ENCODE results near the gene PAIP1. TPM values are rescaled to one million over a fixed set of nuclear protein-coding genes. Genes with fewer than 3 reads are reported as not detected.

PAIP1 gene
- total RNA-seq, 1 donor from 2014 or later = 105 TPM

DNA sequence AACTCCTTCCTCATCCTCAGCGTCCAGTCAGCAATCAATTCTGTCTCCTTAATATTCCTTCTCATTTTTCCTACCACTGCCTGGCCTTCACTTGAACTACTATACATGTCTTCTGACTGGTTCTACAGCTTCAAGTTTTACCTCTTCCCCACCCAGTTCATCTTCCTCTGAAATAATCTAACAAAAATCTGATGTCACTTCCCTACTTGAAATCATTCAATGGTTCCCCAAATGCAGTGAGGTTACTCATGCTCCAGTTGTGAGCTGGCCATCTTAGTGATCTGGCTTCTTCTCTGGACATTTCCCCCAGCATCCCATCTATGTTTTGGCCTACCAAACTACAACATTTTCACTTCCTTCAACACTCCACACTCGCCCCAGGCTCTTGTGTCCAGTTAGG is 58.3 kb downstream of the PAIP1 start:
- DNase-seq (ENCODE audit: low spot score) = no peak
- Mint-ChIP-seq H3K27me3 (ENCODE audit: low read depth) (no peaks in the 10 kb centered on the region), H3K4me1 (ENCODE audit: low read depth) (no peaks in the 10 kb centered on the region), H3K9me3 (ENCODE audit: low read depth) (no peaks in the 10 kb centered on the region), H3K36me3 (ENCODE audit: low read depth) (no peaks in the 10 kb centered on the region), H3K27ac (ENCODE audit: unreplicated experiment) (no peak overlapping the region), H3K4me3 (ENCODE audit: unreplicated experiment) (no peak overlapping the region)
- no peak for TF ChIP-seq CTCF (IDR thresholded peaks at IDR 0.05)

DNA sequence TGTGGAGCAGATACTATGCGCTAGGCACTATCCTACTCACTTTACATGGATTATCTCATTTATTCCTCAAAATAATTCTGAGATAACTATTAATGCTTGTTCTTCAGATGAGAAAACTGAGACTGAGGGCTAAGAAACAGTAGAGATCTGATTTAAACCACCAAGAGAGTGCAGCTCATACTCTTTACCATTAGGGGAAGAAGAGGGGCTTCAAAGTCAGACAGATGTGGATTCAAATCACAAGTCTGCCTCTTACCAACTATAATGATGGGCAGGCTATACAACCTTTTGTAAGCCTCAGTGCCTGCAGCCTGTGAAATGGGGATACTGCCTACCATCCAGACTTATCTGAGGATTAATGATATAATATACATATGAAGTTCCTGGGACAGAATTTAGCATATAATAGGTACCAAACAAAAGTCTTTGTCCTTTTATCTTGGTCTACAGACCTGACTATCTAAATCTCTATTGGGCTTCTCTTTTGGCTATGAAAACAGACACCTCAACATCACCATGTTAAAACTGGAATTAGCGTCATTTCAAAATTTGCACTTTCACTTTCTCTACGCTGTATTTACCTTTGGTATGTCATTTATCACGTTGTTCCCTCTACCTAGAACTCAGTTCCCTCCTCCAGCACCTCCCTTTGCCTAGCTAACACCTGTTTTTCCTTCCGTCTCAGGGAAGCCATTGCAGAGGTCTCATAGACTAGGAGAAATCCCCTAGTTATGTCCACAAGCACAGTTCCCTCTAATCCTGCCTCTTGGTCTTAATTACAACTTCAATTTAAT is 59.4 kb downstream of the PAIP1 start:
- Mint-ChIP-seq H3K36me3 (ENCODE audit: low read depth) (no peaks in the 10 kb centered on the region), H3K4me1 (ENCODE audit: low read depth) (no peaks in the 10 kb centered on the region), H3K27me3 (ENCODE audit: low read depth) (no peaks in the 10 kb centered on the region), H3K4me3 (ENCODE audit: unreplicated experiment) (no peak overlapping the region), H3K9me3 (ENCODE audit: low read depth) (no peaks in the 10 kb centered on the region), H3K27ac (ENCODE audit: unreplicated experiment) (no peak overlapping the region)
- no peak for DNase-seq (ENCODE audit: low spot score)
- no peak for TF ChIP-seq CTCF (IDR thresholded peaks at IDR 0.05)

DNA sequence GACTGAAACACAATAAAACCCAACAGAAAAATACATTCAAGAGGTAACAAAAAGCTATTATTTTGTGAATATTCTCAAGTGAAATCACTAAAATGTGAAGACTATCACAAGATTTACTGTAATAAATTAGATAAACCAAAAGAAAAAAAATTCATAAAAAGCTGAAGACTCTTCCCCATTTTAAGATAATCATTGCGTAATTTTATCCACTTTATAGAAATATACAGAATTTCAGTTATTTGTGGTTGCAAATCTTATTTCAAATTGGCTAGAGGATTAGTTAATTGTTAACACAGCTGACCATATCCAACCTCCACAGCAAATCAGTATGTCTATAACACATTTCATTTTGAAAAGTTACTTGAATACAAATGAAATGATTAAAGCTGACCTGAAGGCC is 65.6 kb downstream of the PAIP1 start:
- Mint-ChIP-seq H3K4me1 (ENCODE audit: low read depth) (no peaks in the 10 kb centered on the region), H3K9me3 (ENCODE audit: low read depth) (no peaks in the 10 kb centered on the region), H3K27ac (ENCODE audit: unreplicated experiment) (no peak overlapping the region), H3K36me3 (ENCODE audit: low read depth) (no peaks in the 10 kb centered on the region), H3K27me3 (ENCODE audit: low read depth) (no peaks in the 10 kb centered on the region), H3K4me3 (ENCODE audit: unreplicated experiment) (no peak overlapping the region)
- no peak for TF ChIP-seq CTCF (IDR thresholded peaks at IDR 0.05)
- DNase-seq (ENCODE audit: low spot score) = no peak

- no peak for TF ChIP-seq CTCF (IDR thresholded peaks at IDR 0.05)
- Mint-ChIP-seq H3K27ac (ENCODE audit: unreplicated experiment) (no peak overlapping the region), H3K27me3 (ENCODE audit: low read depth) (no peaks in the 10 kb centered on the region), H3K36me3 (ENCODE audit: low read depth) (no peaks in the 10 kb centered on the region), H3K4me1 (ENCODE audit: low read depth) (peaks cover 30% of the 10 kb centered on the region), H3K4me3 (ENCODE audit: unreplicated experiment) (no peak overlapping the region), H3K9me3 (ENCODE audit: low read depth) (no peaks in the 10 kb centered on the region)
- no peak for DNase-seq (ENCODE audit: low spot score)
These were observed 70.5 kb downstream of the PAIP1 start for GRCh38 chr5:43486353-43486752.

- H3K27ac Mint-ChIP-seq (ENCODE audit: unreplicated experiment) = peak overlapping the region; percentile 100
- no peaks in the 10 kb centered on the region for H3K36me3 Mint-ChIP-seq (ENCODE audit: low read depth)
- H3K27me3 Mint-ChIP-seq (ENCODE audit: low read depth) = no peaks in the 10 kb centered on the region
- no peak overlapping the region for H3K4me3 Mint-ChIP-seq (ENCODE audit: unreplicated experiment)
- no peaks in the 10 kb centered on the region for H3K9me3 Mint-ChIP-seq (ENCODE audit: low read depth)
- no peak for TF ChIP-seq CTCF (IDR thresholded peaks at IDR 0.05)
- no peak for DNase-seq (ENCODE audit: low spot score)
- H3K4me1 Mint-ChIP-seq (ENCODE audit: low read depth) = peaks cover 33% of the 10 kb centered on the region
These were observed 71.5 kb downstream of the PAIP1 start for GRCh38 chr5:43485406-43485805.
